Stimulated activated naive CD4-positive, alpha-beta T cell treated with Interleukin-2 at 50 U/mL for 16 hours (primary cell): ENCODE measurements around the gene DDAH1.

Source experiments
- DNase-seq: peaks from one replicate; lab custom pipeline; 2025; lab: John Stamatoyannopoulos, UW

DDAH1 gene

DNA sequence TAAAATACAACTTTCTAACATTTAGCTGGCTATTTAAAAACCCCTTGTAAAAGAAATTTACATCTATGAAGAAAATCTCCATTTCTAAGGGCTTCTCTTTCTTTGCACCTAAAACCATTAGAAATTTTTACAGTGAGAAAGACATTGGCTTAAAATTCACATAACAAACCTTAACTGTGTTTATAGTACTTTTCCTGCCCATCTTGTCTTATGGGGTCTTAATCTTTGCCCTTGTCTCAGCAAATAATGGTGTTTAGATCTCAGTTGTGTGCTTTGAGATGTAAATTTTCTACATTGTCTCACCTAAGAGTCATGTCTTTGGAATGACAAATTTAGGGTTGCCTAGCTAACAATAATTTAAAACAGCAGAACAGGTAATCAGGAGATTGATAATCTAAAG, 71.5 kb downstream of the DDAH1 start:
- no peak for DNase-seq

DNA sequence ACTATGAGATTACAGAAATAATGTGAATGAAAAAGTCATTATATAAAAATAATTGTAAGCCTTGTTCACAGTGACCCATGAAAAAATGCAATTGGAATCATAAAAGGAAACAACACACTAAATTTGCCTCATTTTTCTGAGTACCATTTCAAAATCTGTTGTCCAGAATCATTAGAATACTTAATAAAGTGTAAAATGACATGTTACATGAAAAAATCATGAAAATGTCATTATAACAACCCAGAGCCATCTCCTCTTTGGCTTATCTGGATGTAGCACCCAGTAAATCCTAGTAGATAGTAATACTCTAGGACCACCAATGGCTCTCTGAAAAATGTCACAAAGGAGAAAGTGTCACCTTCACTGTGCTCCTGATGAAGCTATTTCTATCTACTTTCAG, 76.5 kb downstream of the DDAH1 start:
- DNase-seq = no peak

DNA sequence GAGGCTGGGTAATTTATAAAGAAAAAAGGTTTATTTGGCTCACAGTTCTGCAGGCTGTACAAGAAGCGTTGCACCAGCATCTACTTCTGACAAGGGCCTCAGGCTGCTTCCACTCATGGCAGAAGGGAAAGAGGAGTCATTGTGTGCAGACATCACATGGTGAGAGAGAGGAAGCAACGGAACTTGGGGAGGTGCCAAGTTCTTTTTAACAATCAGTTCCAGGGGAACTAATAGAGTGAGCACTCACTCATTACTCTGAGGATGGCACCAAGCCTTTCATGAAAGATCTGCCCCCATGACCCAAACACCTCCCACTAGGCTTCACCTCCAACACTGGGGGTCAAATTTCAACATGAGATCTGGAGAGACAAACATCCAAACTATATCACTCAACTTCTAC, 77.2 kb downstream of the DDAH1 start:
- DNase-seq = no peak

DNA sequence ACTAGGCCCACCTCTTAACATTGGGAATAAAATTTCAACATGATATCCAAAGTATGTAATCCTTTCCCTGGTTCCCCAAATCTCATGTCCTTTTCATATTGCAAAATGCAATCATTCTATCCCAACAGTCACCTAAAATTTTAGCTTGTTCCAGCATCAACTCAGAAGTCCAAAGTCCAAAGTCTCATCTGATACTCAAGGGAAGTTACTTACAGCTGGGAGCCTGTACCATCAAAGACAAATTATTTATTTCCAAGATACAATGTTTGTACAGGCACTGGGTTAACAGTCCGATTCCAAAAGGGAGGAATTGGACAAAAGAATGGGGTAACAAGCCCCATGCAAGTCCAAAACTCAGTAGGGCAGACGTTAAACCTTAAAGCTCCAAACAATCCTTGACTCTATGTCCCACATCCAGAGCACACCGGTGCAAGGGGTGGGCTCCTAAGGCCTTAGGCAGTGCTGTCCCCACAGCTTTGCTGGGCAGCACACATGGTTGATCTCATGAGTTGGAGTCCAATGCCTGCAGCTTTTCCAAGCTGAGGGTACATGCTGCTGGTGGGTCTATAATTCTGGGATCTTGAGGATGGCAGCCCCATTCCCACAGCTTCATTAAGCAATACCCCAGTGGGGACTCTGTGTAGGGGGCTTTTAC, 78.8 kb downstream of the DDAH1 start:
- DNase-seq = no peak

DNA sequence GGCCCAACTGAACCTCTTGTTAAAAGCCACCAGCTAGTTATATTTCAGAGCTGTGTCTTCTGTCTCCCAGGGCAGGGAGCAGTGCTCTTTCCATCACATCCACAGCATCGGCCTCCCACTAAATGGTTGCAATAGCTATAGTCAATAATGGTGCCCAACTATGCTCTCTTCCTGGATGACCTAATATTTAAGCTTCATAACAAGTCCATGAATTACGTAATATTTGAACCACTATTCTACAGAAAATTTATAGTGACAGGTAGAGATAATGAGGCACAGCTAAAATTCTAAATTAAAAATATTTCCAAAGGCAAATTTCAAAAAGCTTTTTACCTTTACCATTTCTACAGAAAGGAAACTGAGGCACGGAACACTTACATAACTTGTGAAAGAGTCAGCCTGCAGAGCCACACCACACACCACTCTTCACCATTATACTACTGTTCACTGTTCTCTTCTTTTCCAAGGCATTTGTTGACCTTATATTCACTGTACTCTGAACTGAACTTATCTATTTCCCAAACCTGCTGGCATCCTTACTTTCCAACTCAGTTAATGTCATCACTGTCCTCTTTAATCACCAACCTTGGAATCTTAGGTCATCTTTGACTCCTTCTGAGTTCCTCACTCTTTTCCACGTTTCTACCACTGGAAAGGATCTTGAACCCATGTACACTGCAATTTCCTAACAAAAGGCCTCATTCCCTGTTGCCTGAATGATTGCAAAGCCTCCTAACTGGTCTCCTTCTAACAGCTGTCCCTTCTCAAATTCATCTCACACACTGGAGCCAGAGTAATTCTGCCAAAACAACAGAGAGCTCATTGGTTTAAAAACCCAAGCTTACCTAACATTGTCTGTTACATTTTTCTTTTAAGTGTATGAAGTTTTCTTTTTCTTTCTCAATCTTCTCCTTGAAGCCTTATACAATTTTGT, 85.5 kb downstream of the DDAH1 start:
- DNase-seq = no peak

DNA sequence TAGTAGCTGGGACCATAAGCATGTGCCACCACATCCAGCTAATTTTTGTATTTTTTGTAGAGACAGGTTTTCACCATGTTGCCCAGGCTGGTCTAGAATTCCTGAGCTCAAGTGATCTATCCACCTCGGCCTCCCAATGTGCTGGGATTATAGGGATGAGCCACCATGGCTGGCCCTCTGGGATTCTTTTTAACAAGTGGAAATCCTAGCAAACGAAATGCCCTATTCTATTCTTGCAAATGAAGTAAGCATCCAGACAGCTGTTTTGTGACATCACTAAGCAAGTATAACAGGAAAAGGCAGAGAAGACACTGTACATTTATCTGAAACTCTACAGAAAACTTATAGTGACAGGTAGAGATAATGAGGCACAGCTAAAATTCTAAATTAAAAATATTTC, 86.4 kb downstream of the DDAH1 start:
- DNase-seq = no peak

DNA sequence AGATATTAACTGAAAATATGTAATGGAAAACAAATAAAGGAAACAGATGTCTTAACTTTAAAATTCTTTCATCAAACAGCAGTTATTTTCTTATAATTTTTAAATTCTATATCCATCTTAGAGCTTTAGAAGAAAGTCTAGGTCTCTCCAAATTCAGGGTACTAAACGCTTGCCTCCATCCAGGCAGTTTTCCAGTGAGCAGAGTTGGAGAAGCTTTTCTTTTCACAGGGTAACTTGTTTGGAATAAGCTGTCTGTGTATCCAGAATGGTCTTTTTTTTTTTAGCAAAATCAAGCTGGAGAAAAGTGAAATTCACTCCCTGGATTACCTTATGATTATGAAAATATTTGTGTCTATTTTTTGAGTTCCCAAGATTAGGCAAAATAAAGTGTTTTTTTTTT, 88.6 kb downstream of the DDAH1 start:
- DNase-seq = no peak

DNA sequence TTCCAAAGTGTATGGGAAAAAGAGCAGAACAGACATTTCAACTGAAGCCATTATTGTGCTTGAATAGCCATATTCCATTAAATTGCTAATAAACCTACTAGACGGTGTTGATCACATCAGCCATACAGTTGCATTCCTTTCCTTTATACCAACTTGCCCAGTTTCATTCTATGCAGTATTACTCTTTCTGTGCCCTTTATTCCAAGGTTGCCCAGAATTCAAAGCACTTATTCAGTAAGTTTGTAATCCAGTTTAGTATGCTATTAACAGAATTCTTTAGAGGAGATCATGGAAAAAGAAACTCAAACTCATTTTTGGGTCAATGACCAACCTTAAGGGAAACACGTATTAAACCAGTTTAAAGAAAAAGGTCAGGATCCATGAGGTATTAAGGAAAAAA, 89.5 kb downstream of the DDAH1 start:
- no peak for DNase-seq

DNA sequence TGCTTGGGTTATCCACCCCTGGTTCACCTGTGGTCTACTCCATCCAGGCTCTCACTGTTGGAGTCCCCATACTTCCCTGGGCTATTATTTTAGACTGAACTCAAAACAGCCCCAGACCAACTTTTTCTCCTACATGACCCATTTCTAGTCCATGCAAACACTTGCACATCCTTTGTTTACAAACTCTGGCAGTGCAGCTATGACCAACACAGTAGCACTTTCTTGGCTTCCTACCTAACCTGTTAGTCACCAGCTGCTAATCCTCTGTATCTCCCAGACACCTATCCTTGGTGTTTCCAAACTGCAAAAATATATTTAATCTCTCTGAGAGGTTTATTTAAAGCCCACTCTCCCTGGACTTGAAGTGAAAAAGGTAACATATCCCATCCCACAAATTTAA, 90.8 kb downstream of the DDAH1 start:
- no peak for DNase-seq

DNA sequence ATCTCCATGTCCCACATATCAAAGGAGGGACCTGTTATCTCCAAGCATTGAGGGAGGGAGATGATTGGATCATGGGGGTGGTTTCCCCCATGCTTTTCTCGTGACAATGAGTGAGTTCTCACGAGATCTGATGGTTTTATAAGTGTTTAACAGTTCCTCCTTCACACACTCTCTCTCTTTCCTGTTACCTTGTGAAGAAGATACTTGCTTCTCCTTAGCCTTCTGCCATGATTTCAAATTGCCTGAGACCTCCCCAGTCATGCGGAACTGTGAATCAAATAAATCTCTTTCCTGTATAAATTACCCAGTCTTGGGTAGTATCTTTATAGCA, 91.6 kb downstream of the DDAH1 start:
- DNase-seq = no peak

DNA sequence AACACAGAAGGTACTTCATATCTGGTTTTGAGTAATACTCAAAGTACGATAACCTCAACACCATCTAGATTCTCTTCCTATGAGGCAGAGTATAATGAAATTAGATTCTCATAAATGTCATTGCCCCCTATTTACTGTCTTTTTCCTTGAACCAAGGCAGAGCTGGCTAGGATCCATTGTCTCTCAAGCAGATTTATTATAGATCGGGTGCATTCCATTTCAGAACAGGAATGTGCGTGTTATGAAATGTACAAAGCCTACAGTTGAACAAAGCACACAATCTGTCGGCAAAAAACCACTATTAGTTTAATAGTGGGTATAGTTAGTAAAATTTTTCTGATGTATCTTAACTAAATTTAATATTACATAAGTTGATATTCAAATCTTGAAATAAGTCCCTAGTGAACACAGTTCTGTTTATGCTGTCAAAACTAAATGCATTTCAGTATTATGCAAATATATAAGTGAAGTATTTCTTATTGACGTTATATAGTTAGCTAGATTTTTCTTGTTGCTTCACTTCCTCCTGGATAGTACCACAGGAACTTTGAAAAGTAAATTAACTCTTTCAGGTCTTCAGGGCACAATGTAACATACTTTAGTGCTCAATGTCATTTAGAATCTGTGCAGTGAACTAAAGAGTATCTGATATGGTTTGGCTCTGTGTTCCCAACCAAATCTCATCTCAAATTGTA, 92.1 kb downstream of the DDAH1 start:
- DNase-seq = no peak

DNA sequence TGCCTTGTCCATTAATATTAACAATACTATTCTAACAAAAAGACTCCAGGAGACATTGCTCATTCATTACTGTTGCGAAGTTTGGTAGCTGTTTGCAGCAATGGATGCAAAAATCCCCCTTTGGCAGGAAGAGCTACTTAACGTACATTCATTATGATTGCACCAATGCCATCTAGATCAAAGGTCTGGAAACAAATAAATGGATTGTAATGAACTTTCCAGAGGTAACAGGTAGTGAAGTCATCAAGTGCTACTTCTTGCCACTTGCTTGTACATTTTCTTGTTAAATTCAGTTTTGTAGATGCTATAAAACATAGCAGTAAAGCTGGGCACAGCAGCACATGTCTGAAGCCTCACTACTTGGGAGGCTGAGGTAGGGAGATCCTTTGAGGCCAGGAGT, 93.9 kb downstream of the DDAH1 start:
- no peak for DNase-seq

DNA sequence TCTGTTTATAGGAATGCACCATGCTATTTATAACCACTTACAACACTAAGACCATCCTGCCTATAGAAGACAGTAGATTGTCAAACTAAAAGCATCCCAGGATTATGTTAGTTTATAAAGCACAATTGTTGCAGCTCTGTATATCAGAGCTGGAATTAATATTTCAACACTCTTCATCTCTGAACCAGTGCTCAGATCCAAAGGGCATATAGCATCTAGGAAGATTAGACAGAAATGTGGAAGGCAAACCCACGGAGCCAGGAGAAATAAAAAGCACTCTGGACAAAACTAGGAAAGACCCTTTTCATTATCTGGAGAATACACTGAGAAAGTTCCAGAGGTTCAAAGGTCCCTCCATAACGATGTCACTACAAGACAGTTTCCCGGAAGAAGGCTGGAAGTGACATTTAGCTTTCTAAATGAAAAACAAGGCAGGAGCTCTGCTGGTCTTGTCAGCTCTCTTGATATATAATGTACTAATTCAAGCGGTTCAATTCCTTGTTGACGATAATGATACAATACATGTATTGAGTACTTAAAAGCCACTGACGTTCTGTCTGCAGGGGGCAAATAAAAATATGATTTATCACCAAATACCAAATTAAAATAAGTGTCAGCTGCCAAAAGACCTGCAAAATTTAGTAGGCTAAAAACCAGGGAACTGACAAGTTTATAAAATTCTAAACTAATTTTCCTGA, 96.7 kb downstream of the DDAH1 start:
- DNase-seq = no peak

DNA sequence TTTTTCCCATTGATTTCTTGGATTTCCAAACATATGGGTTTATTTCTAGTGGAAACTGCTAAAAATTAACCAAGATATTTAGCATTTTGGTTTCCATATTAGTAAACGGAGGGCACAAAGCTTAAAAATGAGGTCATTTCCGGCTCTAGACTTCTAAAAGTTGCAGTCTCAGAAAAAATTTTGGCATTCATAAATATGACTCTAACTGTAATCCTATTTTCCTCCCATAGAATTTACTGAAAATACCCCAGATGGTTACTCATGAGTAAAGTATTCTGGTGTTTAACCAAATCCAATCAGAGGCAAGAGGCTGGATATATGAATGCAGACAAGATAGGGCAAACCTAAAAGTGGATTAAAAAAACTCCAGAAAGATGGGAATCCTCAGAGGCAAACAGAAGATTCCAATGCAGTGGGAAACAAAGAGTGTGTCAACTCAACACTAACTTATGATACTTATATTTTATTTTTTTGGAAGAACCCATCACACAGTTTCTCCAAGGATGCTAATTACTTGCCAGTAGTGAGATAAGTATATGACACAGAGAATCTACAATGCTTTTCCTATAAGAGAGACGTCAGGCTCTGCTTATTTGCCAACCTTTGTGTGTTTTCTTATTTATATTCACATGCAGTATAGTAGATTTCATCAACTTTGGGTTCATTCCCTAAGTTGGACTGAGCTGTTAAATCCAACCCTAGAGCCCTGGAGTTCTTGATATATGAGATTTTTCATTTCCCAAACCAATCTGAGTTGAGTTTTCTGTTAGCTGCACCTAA, 98.4 kb downstream of the DDAH1 start:
- DNase-seq = no peak

DNA sequence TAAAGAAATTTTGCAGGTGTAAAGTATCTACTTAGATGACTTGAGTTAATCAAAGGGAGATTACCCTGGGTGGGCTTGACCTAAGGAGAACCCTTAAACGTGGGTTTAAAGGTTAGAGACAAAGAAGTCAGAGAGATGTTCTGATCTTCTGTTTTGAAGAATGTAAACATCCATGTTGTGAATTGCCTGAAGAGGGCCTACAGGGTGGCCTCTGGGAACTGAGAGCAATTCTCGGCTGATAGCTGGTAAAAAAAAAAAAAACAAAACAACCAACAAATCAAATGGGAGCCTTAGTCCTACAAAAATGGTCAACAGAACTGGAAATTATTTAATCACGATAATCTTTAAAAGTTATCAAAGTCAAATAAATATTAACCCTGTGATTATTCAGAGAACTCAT, 99.1 kb downstream of the DDAH1 start:
- DNase-seq = no peak

DNA sequence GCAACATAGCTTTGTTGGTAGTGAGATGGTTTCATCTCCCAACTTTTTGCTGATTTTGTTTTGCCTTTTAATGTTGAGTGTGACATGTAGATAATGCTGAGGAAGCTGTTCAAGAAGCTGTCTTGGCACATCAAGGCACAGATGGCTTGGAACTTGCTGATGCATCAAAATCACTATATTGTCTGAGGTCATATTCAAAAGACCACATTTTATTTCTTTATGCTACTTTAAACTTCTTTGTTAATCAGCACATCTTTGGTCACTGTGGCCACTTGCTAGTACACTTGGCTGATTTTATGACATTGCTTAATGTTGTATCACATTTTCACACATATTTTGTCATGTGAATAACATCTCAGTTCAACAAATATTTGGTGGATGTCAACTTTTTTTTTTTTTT, 101.4 kb downstream of the DDAH1 start:
- DNase-seq = no peak

DNA sequence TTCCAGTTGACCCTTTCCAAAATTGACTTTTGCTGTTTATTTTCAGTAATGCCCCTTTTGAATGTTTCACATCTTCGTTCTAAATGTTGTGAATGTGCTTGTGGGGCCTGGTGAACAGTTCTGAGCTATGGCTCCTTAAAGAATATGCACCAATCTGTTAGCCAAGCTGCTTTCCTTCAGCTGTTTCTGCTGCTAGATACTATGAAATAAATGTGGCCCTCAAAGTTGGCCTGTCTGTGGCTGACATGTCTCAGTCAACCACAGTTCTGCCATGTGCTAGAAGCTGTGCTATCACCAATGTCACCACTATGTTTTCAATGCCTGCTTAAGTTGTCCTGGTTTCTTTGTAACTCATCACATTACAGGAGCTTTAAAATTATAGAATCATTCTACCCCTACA, 101.9 kb downstream of the DDAH1 start:
- no peak for DNase-seq

DNA sequence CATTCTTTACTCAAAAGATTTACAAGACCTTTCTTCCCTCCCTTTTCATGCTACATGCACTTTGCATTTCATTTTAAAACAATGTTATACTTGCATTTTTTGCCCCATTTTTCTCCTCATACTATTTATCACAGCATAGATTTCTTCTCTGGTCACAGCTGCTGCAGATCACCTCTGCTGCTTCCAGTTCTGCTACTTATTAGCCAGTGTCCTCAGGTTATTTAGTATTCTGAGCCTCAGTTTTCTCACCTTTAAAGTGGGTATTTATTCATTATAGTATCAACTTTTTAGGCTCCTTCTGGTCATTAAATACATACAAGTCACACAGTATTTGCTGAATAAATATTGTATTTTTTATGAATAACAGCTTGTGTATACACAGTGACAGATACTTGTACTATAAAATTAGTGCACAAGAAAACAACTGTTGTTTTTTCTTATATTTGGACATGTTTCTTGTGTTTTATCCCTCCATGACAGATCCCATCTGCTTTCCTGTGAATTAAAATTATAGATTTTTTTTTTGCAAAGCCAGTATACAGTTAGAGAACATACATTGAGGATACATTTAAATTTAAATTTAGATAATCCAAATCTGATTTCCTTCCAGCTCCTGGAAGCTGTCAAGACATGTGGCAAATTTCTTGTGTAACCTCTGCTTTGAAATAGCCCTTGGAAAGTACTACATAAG, 103.2 kb downstream of the DDAH1 start:
- no peak for DNase-seq

DNA sequence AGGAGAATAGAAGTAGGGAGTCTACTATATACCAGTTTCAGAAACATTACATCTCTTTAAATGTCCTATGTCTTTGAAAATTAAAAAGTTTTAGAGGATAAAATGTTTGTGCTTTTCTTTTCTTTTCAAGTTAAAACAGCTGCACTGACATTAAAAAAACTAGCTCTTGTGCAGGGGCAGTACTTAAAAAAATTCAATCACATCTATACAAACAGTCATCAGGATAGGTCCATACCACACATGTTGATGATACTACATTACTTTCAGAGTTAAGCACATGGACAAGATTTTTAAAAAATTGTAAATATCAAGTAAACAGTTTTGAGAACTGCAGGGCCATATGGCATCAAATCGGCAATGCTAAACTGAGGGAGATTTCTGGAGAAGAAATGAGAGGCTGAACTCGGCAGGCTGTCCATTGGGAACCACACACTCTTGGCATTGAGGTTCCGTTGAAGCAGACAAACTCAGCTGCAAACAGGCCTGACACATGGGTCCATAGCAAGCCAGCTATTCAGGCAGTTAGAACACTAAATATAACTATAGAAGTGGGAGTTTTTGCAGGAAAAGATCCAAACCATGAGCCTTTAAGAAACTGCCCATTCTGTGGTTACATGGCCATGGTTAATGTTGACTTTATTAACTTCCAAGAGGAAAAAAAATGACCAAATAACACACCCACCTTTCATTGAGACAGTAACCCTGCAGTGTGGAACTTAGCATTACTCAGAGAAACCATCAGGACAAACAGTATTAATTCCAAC, 104.0 kb downstream of the DDAH1 start:
- no peak for DNase-seq
